ENCODE measurements around the gene SP140L. TPM values are rescaled to one million over a fixed set of nuclear protein-coding genes. Genes with fewer than 3 reads are reported as not detected.
"Not testable (repeated sequence)": the region's sequence is repeated elsewhere in the genome, so short reads cannot be mapped to it uniquely, and the experiment has no call there.

The SP140L gene
- total RNA-seq, 2 donors from 2014 or later = 0.82 to 2.9 TPM

GRCh38 chr2:230408244-230408842 lies 81.3 kb downstream of the SP140L start:
- Mint-ChIP-seq H3K27ac (no peak overlapping the region), H3K36me3 (ENCODE audit: low read depth) (no peaks in the 10 kb centered on the region), H3K4me3 (no peak overlapping the region), H3K9me3 (no peaks in the 10 kb centered on the region), H3K27me3 (ENCODE audit: insufficient read depth) (peaks cover 68% of the 10 kb centered on the region), H3K4me1 (peaks cover 3% of the 10 kb centered on the region)
- no peak for TF ChIP-seq CTCF (conservative IDR thresholded peaks at IDR 0.05)
- no peak overlapping the region for H3K4me3 ChIP-seq (ENCODE audit: low read length)
- H3K4me1 ChIP-seq (ENCODE audit: control insufficient read depth, insufficient read depth, low read length) = no peaks in the 10 kb centered on the region
- H3K9ac ChIP-seq (ENCODE audit: extremely low read depth, low read length, poor library complexity, severe bottlenecking) = no peak overlapping the region
- WGBS, 2 experiments (ENCODE audit: insufficient coverage in 1 of 2, insufficient read length in 1 of 2) = 83 to 93% methylated on average over 2 to 3 of the region's 3 CpGs
- H3K27ac ChIP-seq (ENCODE audit: low read depth, low read length) = no peak overlapping the region
- no peaks in the 10 kb centered on the region for H3K9me3 ChIP-seq (ENCODE audit: control insufficient read depth, low read length)
- H3K36me3 ChIP-seq (ENCODE audit: control insufficient read depth, insufficient read depth, low read length) = no peaks in the 10 kb centered on the region
- peaks cover 42% of the 10 kb centered on the region for H3K27me3 ChIP-seq (ENCODE audit: control insufficient read depth, insufficient read depth, low read length, poor library complexity, severe bottlenecking)
- no peak for DNase-seq

- H3K27ac Mint-ChIP-seq; H3K4me3 ChIP-seq (ENCODE audit: low read length); H3K36me3 ChIP-seq (ENCODE audit: control insufficient read depth, insufficient read depth, low read length); DNase-seq; H3K9me3 ChIP-seq (ENCODE audit: control insufficient read depth, low read length); H3K9me3 Mint-ChIP-seq; H3K4me3 Mint-ChIP-seq; H3K36me3 Mint-ChIP-seq (ENCODE audit: low read depth); H3K4me1 Mint-ChIP-seq; H3K4me1 ChIP-seq (ENCODE audit: control insufficient read depth, insufficient read depth, low read length); H3K9ac ChIP-seq (ENCODE audit: extremely low read depth, low read length, poor library complexity, severe bottlenecking); H3K27ac ChIP-seq (ENCODE audit: low read depth, low read length): not testable (repeated sequence)
- peaks cover 46% of the 10 kb centered on the region for H3K27me3 ChIP-seq (ENCODE audit: control insufficient read depth, insufficient read depth, low read length, poor library complexity, severe bottlenecking)
- H3K27me3 Mint-ChIP-seq (ENCODE audit: insufficient read depth) = peaks cover 68% of the 10 kb centered on the region
- WGBS, 2 experiments (ENCODE audit: insufficient coverage in 1 of 2, insufficient read length in 1 of 2) = 83 to 92% methylated on average over 2 of the region's 2 CpGs
Measured at GRCh38 chr2:230409316-230409715, 82.3 kb downstream of the SP140L start.

GRCh38 chr2:230410263-230410662 lies 83.3 kb downstream of the SP140L start:
- Mint-ChIP-seq H3K27me3 (ENCODE audit: insufficient read depth) (peaks cover 68% of the 10 kb centered on the region), H3K27ac (no peak overlapping the region), H3K4me1 (peaks cover 3% of the 10 kb centered on the region), H3K9me3 (no peaks in the 10 kb centered on the region), H3K4me3 (no peak overlapping the region), H3K36me3 (ENCODE audit: low read depth) (no peaks in the 10 kb centered on the region)
- Histone ChIP-seq H3K36me3 (ENCODE audit: control insufficient read depth, insufficient read depth, low read length) (no peaks in the 10 kb centered on the region), H3K9me3 (ENCODE audit: control insufficient read depth, low read length) (no peaks in the 10 kb centered on the region), H3K9ac (ENCODE audit: extremely low read depth, low read length, poor library complexity, severe bottlenecking) (no peak overlapping the region), H3K4me3 (ENCODE audit: low read length) (no peak overlapping the region), H3K4me1 (ENCODE audit: control insufficient read depth, insufficient read depth, low read length) (no peaks in the 10 kb centered on the region), H3K27me3 (ENCODE audit: control insufficient read depth, insufficient read depth, low read length, poor library complexity, severe bottlenecking) (peaks cover 46% of the 10 kb centered on the region), H3K27ac (ENCODE audit: low read depth, low read length) (no peak overlapping the region)
- WGBS, 2 experiments (ENCODE audit: insufficient coverage in 1 of 2, insufficient read length in 1 of 2) = 91 to 100% methylated on average over 1 of the region's 1 CpG
- TF ChIP-seq CTCF (conservative IDR thresholded peaks at IDR 0.05) = no peak
- no peak for DNase-seq
